NCI-H146 treated with DMSO at 0.1 percent for 48 hours (cell line): ENCODE measurements around the gene SLC4A4.

ENCODE experiments used
- DNase-seq: peaks from one replicate; lab custom pipeline; 2025; ENCODE audit not compliant: unreplicated experiment; lab: John Stamatoyannopoulos, UW

The SLC4A4 gene

GRCh38 chr4:71356924-71357663 lies 18.3 kb downstream of the SLC4A4 start:
- DNase-seq, result no peak

DNA sequence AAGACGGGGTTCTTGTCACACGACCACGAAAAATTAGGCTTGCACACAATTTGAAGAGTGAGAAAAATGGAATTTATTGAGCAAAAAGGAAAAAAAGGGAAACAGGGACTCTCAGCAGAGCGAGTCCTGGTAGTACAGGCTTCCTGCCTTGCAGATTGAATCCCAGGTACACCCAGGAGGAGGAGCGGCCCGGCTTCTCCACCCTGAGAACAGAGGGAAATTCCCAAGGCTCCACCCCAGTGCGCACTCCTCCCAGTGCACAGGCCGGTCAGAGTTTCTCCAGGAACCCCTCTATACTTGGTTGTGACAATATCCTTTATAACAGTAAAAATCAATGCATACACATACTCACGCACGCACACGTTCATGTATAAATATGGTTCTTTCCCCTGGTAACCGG lies 22.0 kb downstream of the SLC4A4 start:
- DNase-seq, result no peak

DNA sequence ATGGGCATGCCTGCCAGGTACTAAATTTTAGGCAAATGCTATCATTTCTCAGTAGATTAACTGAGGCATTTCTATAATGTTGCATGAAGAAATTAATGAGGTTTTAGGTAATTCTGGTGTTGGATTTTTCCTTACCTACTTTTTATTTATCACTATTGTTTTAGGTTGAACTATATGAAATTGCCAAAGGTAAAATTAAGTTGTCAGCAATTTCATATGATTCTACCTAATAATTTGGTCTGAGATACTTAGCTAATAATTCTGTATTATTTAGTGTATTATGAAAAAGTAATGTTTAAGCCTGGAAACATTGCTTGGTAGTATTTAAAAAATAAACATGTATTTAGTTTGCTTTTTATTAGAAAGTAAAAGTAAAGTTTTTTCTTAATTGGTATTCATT lies 22.7 kb downstream of the SLC4A4 start:
- DNase-seq, result no peak

DNA sequence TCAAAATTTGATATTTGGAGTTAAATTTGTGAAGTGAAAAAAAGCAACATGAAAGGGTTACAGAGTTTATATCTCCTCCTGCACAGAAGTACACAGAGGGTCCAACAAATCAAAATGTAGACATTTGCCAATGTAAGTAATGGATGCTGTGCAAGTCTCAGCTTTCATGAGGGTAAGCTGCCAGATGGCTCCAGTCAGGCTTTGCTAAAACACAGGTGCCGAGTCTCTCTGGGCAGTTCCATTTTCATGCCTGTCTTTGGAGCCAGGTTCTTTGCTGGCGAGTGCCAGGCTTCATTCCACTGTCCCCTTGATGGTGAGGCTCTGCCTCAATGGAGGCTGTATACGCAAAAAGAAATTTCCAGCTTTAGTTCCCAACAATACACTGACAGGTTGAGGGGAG lies 27.9 kb downstream of the SLC4A4 start:
- no peak for DNase-seq

DNA sequence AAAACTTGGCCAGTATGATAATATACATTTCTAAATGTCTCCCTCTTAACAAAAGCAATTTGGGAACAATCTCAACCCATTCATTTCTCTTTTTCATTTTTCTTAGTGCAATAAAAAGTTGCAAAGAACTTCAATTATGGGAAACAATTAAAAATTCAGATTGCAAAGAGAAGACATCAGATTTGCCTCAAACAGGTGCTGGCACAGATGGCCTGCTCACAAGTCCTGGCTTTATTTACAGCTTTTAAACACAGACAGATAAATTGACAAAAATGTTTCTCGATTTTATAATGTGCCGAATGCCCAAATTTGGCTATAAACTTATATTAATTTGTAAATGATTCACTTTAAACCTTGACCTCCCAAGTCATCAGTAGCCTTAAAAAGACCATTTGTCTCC lies 28.7 kb downstream of the SLC4A4 start:
- no peak for DNase-seq

DNA sequence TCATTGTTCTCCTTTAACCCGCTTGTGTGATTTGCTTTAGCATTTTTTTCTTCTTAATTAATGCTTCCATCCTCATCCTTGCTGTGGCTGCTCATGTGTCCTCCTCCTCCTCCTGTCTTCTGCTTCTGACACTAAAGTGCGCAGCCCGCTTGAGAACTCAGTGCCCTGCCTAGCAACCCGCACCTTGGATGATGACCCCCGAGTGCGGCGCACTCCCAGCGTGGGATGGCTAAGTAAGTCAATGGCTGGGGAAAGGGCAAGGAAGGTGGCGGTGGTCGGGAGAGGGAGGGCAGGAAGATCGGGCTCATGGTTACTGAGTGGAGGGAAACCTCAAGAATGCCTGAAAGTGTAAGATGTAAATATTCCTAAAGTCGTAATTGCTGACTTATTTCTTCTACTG lies 30.1 kb downstream of the SLC4A4 start:
- DNase-seq, result no peak

- no peak for DNase-seq
Measured at GRCh38 chr4:71369536-71369935, 30.7 kb downstream of the SLC4A4 start.

GRCh38 chr4:71375494-71375893 lies 36.7 kb downstream of the SLC4A4 start:
- DNase-seq, result no peak

DNA sequence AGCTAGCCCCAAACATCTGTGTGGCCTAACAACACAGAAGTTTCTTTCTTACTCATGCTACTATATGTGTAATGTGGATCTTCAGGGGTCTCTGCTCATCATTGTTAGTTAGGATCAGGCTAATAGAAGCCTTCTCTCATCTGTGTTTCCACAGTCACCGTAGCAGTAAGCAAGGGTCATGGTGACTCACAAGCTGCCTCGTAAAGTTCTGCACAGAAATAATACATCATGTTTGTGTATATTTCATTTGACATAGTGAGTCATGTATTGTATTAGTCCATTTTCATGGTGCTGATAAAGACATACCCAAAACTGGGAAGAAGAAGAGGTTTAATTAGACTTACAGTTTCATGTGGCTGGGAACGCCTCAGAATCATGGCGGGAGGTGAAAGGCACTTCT lies 38.7 kb downstream of the SLC4A4 start:
- DNase-seq, result no peak

GRCh38 chr4:71379126-71379525 lies 40.3 kb downstream of the SLC4A4 start:
- DNase-seq, result no peak

DNA sequence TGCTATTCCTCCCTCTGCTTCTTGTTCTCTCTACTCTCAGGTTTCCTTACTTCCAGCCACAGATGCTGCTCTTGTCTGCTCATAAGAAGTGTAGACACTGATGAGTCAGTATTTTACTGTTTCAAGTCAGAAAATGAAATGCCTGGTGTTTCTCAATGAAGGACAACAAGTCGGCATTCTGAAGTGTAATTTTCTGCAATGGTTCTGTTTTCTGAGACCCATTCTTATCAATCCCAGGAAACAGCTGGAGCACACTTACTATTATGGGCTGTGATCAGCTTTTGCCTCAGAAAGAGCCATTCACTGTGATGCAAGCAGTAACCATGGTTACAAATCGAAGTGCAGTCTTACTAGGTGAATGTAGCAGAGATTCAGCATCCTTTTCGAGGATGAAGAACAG lies 42.0 kb downstream of the SLC4A4 start:
- no peak for DNase-seq

GRCh38 chr4:71382125-71382899 lies 43.5 kb downstream of the SLC4A4 start:
- DNase-seq, result no peak

- DNase-seq, result no peak
Measured at GRCh38 chr4:71382900-71383560, 44.2 kb downstream of the SLC4A4 start.

DNA sequence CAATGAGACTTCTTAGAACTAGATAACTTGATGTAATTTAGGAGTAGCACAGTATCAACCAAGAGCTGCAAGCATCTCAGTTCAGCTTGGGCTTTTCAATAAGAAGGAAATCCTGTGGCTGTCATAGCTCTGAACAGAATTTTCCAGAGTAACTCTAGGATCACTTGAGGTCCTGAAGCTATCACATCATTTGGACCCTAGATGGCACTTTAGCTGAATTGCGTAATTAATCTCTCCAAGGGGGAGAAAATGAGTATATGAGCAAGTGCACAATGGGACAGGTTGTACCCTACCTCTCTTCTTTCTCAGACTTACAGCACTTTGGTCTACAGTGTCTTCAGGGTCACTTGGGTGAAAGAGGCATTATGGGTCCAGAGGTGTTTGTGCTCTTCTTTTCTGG lies 45.2 kb downstream of the SLC4A4 start:
- DNase-seq, result no peak

GRCh38 chr4:71389149-71389827 lies 50.5 kb downstream of the SLC4A4 start:
- DNase-seq, result no peak

DNA sequence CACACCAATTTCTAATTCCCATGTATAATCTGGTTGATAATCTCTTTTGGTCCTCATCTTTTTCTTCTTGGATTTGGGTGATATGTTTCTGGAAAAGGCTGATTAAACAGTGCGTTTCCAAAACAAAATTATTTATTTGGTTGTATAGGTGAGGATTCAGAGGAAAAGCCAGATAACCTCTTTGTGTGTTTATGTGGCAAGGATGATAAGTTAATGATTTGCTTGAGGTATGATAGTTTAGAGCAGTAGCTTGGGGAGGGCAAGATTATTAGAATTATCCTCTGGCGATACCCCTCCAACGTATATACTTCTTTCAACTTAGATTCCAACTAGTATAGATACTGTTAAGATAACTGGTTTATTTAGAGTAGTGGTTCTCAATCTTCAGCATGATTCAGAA lies 53.3 kb downstream of the SLC4A4 start:
- no peak for DNase-seq

DNA sequence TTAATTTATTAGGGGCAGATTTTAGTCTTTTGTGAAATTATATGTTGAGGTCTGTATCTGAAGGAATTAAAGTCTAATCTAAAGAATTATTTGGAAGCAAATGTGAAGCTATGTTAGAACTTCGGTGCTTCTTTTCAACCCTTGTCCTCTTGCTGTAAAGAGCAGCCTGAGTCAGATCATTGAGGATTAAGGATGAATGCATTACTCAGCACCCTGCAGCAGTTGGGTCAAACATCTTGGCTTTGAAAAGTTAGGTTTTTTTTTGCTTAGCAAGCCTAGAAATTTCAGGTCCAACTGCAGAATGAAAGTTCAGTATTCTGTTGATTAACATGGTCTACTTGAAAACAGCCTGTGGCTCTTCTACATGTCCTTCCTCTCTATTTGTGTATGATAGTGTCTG lies 57.6 kb downstream of the SLC4A4 start:
- no peak for DNase-seq

DNA sequence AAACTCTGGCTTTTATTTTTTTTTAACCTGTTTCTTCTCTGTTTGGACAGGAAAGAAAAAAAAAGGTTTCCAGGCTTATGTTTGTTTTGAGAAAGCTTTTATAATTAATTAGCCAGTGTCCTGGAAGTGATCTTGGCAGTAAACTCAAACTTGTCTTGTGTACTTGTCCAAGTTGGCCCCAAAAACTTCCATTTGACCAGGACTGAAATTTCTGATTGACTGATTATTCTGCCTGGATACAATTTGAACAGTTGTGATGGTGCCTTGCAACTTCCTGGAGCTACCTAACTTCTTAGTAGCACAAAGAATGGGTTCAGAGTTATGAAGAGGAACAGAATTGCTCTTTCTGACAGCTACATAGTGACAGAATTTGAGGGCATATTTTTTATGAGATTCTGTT lies 62.0 kb downstream of the SLC4A4 start:
- DNase-seq, result no peak

- DNase-seq, result no peak
Measured at GRCh38 chr4:71402616-71403015, 63.8 kb downstream of the SLC4A4 start.

DNA sequence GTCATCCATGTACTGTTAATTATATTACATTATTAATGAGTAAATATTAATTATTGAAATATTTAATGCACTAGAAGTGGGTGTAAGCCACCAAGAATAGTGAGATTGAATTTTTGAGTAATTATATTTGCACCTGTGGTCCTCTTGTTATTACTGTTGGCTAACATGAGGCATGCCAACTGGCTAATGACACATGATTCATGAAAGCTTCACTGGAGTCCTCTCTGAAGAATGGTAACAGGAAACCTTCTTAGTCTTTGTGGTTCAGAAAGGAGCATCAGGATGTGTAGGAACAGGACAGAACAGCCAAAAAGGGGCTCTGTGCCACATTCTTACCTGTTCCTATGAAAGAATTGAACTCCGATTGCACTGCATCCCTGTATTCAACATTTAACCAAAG lies 65.2 kb downstream of the SLC4A4 start:
- no peak for DNase-seq

GRCh38 chr4:71405791-71406190 lies 67.0 kb downstream of the SLC4A4 start:
- DNase-seq, result no peak
